ENCODE results near the gene UTS2.

Gene UTS2

GRCh38 chr1:7852804-7853683 is at the start of gene UTS2:
Gene UTS2, minus strand, starts transcription at chr1:7853065. Its CDS starts 62 bp downstream, at chr1:7853003.
- DNase-seq = no peak

- no peak for DNase-seq
Observed at GRCh38 chr1:7899741-7900140, 46.9 kb upstream of the UTS2 start.

GRCh38 chr1:7898962-7899361 is 46.1 kb upstream of the UTS2 start:
- no peak for DNase-seq

- no peak for DNase-seq
Observed at GRCh38 chr1:7896994-7897393, 44.1 kb upstream of the UTS2 start.

- no peak for DNase-seq
Observed at GRCh38 chr1:7893529-7894180, 40.8 kb upstream of the UTS2 start.

- no peak for DNase-seq
Observed at GRCh38 chr1:7891804-7892203, 38.9 kb upstream of the UTS2 start.

- DNase-seq = no peak
Observed at GRCh38 chr1:7890853-7891252, 38.0 kb upstream of the UTS2 start.

GRCh38 chr1:7888248-7889081 is 35.6 kb upstream of the UTS2 start:
- DNase-seq = no peak

- DNase-seq = peak; percentile 53
Observed at GRCh38 chr1:7886405-7886745, 33.5 kb upstream of the UTS2 start.

- DNase-seq = peak; percentile 93
Observed at GRCh38 chr1:7885513-7886404, 32.9 kb upstream of the UTS2 start.

GRCh38 chr1:7884757-7885156 is 31.9 kb upstream of the UTS2 start:
- no peak for DNase-seq

- no peak for DNase-seq
Observed at GRCh38 chr1:7879228-7879627, 26.4 kb upstream of the UTS2 start.

- no peak for DNase-seq
Observed at GRCh38 chr1:7878027-7878426, 25.2 kb upstream of the UTS2 start.

- no peak for DNase-seq
Observed at GRCh38 chr1:7873801-7874795, 21.2 kb upstream of the UTS2 start.

- DNase-seq = no peak
Observed at GRCh38 chr1:7871136-7871535, 18.3 kb upstream of the UTS2 start.

- DNase-seq = no peak
Observed at GRCh38 chr1:7869136-7869920, 16.5 kb upstream of the UTS2 start.

- no peak for DNase-seq
Observed at GRCh38 chr1:7868070-7868780, 15.4 kb upstream of the UTS2 start.

GRCh38 chr1:7865978-7866377 is 13.1 kb upstream of the UTS2 start:
- no peak for DNase-seq

GRCh38 chr1:7863756-7864328 is 11.0 kb upstream of the UTS2 start:
- no peak for DNase-seq
